SK-N-SH (cell line): ENCODE measurements around the gene NKAP.
"Not testable (repeated sequence)": the region's sequence is repeated elsewhere in the genome, so short reads cannot be mapped to it uniquely, and the experiment has no call there.

Source experiments
- FOXJ3 ChIP-seq: sonication (generic); formaldehyde crosslinking; IDR thresholded peaks from 2 replicates; pipeline ENCODE4 v1.5.1; 2020; ENCODE audit warnings: mild to moderate bottlenecking, missing genetic modification reagents
- FOXM1 ChIP-seq: IDR thresholded peaks from 2 replicates; pipeline ENCODE4 v1.4.0; 2012; ENCODE audit warnings: low read depth, mild to moderate bottlenecking
- GABPA ChIP-seq: IDR thresholded peaks from 2 replicates; pipeline ENCODE4 v1.4.0; 2012; ENCODE audit warnings: low read depth, mild to moderate bottlenecking
- JUND ChIP-seq: IDR thresholded peaks from 2 replicates; pipeline ENCODE4 v1.4.0; 2012
- MAX ChIP-seq: IDR thresholded peaks from 2 replicates; pipeline ENCODE4 v1.4.0; 2012; ENCODE audit warnings: low read depth
- SMC3 ChIP-seq: IDR thresholded peaks from 2 replicates; pipeline ENCODE4 v1.6.1; 2012; ENCODE audit warnings: low read depth, low read length, improper control_type of control experiment
- USF2 ChIP-seq: fragments of 150-350 bp; IDR thresholded peaks from 2 replicates; pipeline ENCODE4 v1.6.1; 2017; ENCODE audit warnings: antibody characterized with exemption, low read length, low read depth, borderline replicate concordance
- TF ChIP-seq, protein P1 (sequence below): fragments of 200-600 bp; sonication (generic); IDR thresholded peaks from 2 replicates; pipeline ENCODE4 v1.6.1; 2017; ENCODE audit warnings: antibody characterized with exemption, mild to moderate bottlenecking, moderate library complexity

DNA sequence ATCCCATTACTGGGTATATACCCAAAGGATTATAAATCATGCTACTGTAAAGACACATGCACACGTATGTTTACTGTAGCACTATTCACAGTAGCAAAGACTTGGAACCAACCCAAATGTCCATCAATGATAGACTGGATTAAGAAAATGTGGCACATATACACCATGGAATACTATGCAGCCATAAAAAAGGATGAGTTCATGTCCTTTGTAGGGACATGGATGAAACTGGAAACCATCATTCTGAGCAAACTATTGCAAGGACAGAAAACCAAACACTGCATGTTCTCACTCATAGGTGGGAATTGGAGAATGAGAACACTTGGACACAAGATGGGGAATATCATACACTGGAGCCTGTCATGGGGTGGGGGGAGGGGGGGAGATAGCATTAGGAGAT lies 23.3 kb upstream of the NKAP start:
- not testable (repeated sequence) for TF ChIP-seq SMC3; FOXJ3 (CRISPR knock-in tag); JUND; MAX; GABPA; FOXM1; USF2
- TF ChIP-seq, protein P1, sequence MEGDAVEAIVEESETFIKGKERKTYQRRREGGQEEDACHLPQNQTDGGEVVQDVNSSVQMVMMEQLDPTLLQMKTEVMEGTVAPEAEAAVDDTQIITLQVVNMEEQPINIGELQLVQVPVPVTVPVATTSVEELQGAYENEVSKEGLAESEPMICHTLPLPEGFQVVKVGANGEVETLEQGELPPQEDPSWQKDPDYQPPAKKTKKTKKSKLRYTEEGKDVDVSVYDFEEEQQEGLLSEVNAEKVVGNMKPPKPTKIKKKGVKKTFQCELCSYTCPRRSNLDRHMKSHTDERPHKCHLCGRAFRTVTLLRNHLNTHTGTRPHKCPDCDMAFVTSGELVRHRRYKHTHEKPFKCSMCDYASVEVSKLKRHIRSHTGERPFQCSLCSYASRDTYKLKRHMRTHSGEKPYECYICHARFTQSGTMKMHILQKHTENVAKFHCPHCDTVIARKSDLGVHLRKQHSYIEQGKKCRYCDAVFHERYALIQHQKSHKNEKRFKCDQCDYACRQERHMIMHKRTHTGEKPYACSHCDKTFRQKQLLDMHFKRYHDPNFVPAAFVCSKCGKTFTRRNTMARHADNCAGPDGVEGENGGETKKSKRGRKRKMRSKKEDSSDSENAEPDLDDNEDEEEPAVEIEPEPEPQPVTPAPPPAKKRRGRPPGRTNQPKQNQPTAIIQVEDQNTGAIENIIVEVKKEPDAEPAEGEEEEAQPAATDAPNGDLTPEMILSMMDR: not testable (repeated sequence)
